GM23338 (cell line): ENCODE data around the gene RNF175. TPM values are rescaled to one million over a fixed set of nuclear protein-coding genes. Genes with fewer than 3 reads are reported as not detected.

Source experiments
- ATAC-seq: fragments of 200-7000 bp; cut with Tn5 transposase; 3 replicates; pipeline ENCODE4 v1.9.1; 2020
- DNase-seq: peaks from one replicate; pipeline ENCODE4 v3.0.0-alpha.2; 2015; ENCODE audit warnings: low spot score
- H2AFZ ChIP-seq: fragments of 200-600 bp; sonication (generic); 2 replicates; pipeline ENCODE4 v1.8.0; 2016; ENCODE audit warnings: antibody characterized with exemption, mild to moderate bottlenecking, moderate library complexity
- H3F3A ChIP-seq: fragments of 200-600 bp; sonication (generic); replicated peaks from 2 replicates; pipeline ENCODE4 v1.8.0; 2017; ENCODE audit warnings: antibody characterized with exemption, mixed run types, low read depth
- H3K27ac ChIP-seq: fragments of 200-600 bp; sonication (generic); 2 replicates; pipeline ENCODE4 v1.6.1; 2016; ENCODE audit warnings: low read depth
- H3K27me3 ChIP-seq: fragments of 200-600 bp; sonication (generic); 2 replicates; pipeline ENCODE4 v1.8.0; 2016; ENCODE audit warnings: mild to moderate bottlenecking, mixed run types, moderate library complexity; ENCODE audit not compliant: insufficient read depth
- H3K36me3 ChIP-seq: fragments of 200-600 bp; sonication (generic); 2 replicates; pipeline ENCODE4 v1.8.0; 2016; ENCODE audit warnings: mild to moderate bottlenecking; ENCODE audit not compliant: insufficient read depth
- H3K4me1 ChIP-seq: fragments of 200-600 bp; sonication (generic); 2 replicates; pipeline ENCODE4 v1.8.0; 2016; ENCODE audit warnings: mild to moderate bottlenecking, moderate library complexity; ENCODE audit not compliant: insufficient read depth
- H3K4me2 ChIP-seq: fragments of 200-600 bp; sonication (generic); 2 replicates; pipeline ENCODE4 v1.7.1; 2017; ENCODE audit warnings: mixed run types
- H3K4me3 ChIP-seq: fragments of 200-600 bp; sonication (generic); 2 replicates; pipeline ENCODE4 v1.6.1; 2016; ENCODE audit warnings: mixed run types
- H3K79me2 ChIP-seq: fragments of 200-600 bp; sonication (generic); replicated peaks from 2 replicates; pipeline ENCODE4 v1.8.0; 2017; ENCODE audit warnings: mild to moderate bottlenecking; ENCODE audit not compliant: insufficient read depth
- H3K9me2 ChIP-seq: fragments of 200-600 bp; sonication (generic); 2 replicates; pipeline ENCODE4 v1.8.0; 2017; ENCODE audit not compliant: insufficient read depth
- H4K20me1 ChIP-seq: fragments of 200-600 bp; sonication (generic); replicated peaks from 2 replicates; pipeline ENCODE4 v1.8.0; 2017; ENCODE audit warnings: mild to moderate bottlenecking; ENCODE audit not compliant: insufficient read depth
- H3K27ac Mint-ChIP-seq: 2 replicates; pipeline ENCODE4 v1.8.0; 2020; ENCODE audit warnings: inconsistent platforms, mild to moderate bottlenecking, moderate library complexity, mixed read lengths
- H3K27me3 Mint-ChIP-seq: 3 replicates; pipeline ENCODE4 v1.8.0; 2022; ENCODE audit warnings: low read depth, mild to moderate bottlenecking, moderate library complexity, mixed read lengths, inconsistent platforms; ENCODE audit not compliant: insufficient read depth, poor library complexity
- H3K36me3 Mint-ChIP-seq: 3 replicates; pipeline ENCODE4 v1.8.0; 2021; ENCODE audit warnings: low read depth, mild to moderate bottlenecking, inconsistent platforms, moderate library complexity, mixed read lengths
- H3K4me1 Mint-ChIP-seq: 3 replicates; pipeline ENCODE4 v1.8.0; 2020; ENCODE audit warnings: mild to moderate bottlenecking, inconsistent platforms, mixed read lengths
- H3K4me3 Mint-ChIP-seq: 3 replicates; pipeline ENCODE4 v1.8.0; 2021; ENCODE audit warnings: moderate library complexity, mild to moderate bottlenecking, inconsistent platforms, mixed read lengths
- H3K9me3 Mint-ChIP-seq: 3 replicates; pipeline ENCODE4 v1.8.0; 2020; ENCODE audit warnings: moderate library complexity, mild to moderate bottlenecking, inconsistent platforms, mixed read lengths
- CREB1 ChIP-seq: fragments of 250-450 bp; sonication (Bioruptor Pico); IDR thresholded peaks from 2 replicates; pipeline ENCODE4 v1.5.0; 2020; ENCODE audit warnings: low read depth, mild to moderate bottlenecking, moderate library complexity
- CTCF ChIP-seq, 2 experiments: fragments of 200-600 bp in 1 of 2; sonication (generic) in 1 of 2; conservative IDR thresholded peaks; 2 replicates each; pipeline versions ENCODE4 v1.5.1 to v1.6.1; 2016 to 2017; ENCODE audit warnings: antibody characterized with exemption in 2 of 2, low read depth in 2 of 2, mild to moderate bottlenecking in 2 of 2, moderate library complexity in 1 of 2
- ETS1 ChIP-seq: IDR thresholded peaks from 2 replicates; pipeline ENCODE4 v1.6.1; 2016; ENCODE audit warnings: antibody characterized with exemption
- EZH2 ChIP-seq: fragments of 200-600 bp; sonication (generic); IDR thresholded peaks from one replicate; pipeline ENCODE4 v1.8.0; 2017; ENCODE audit warnings: antibody characterized with exemption, mild to moderate bottlenecking, low read depth; ENCODE audit not compliant: unreplicated experiment
- EZH2phosphoT487 ChIP-seq: fragments of 200-600 bp; sonication (generic); IDR thresholded peaks from one replicate; pipeline ENCODE4 v1.8.1; 2018; ENCODE audit warnings: antibody characterized with exemption; ENCODE audit not compliant: unreplicated experiment
- JUNB ChIP-seq: IDR thresholded peaks from one replicate; pipeline ENCODE4 v1.6.1; 2016; ENCODE audit warnings: antibody characterized with exemption; ENCODE audit not compliant: unreplicated experiment
- NANOG ChIP-seq: IDR thresholded peaks from 2 replicates; pipeline ENCODE4 v1.6.1; 2016; ENCODE audit warnings: antibody characterized with exemption, borderline replicate concordance
- POLR2AphosphoS5 ChIP-seq: IDR thresholded peaks from 2 replicates; pipeline ENCODE4 v1.6.1; 2016; ENCODE audit warnings: antibody characterized with exemption, low read depth
- REST ChIP-seq: IDR thresholded peaks from one replicate; pipeline ENCODE4 v1.6.1; 2018; ENCODE audit warnings: antibody characterized with exemption; ENCODE audit not compliant: unreplicated experiment
- STAT1 ChIP-seq: IDR thresholded peaks from one replicate; pipeline ENCODE4 v1.6.1; 2016; ENCODE audit warnings: antibody characterized with exemption; ENCODE audit not compliant: unreplicated experiment
- ZNF331 ChIP-seq: fragments of 250-450 bp; sonication (Bioruptor Pico); IDR thresholded peaks from 2 replicates; pipeline ENCODE4 v1.5.0; 2020; ENCODE audit warnings: low read depth, mild to moderate bottlenecking, moderate library complexity
- polyA plus RNA-seq: library from polyadenylated mRNA; unstranded; fragments of >200 nt; fragmentation: Nextera tagmentation; extraction: Ambion mirVana; gene quantifications from 2 replicates; pipeline ENCODE4 v1.2.1, GENCODE V29; 2016
- total RNA-seq: library from RNA; depleted of rRNA; stranded (reverse); fragments of >200 nt; shearing (Covaris generic); gene quantifications from 2 replicates; pipeline ENCODE4 v1.2.3, GENCODE V29; 2014

Gene RNF175
- total and polyA plus RNA-seq, 2 experiments from 2014 or later, result 4.7 to 4.8 TPM

GRCh38 chr4:153710681-153711080, 49.1 kb downstream of the RNF175 start (continued):
- TF ChIP-seq REST (no peak), STAT1 (no peak), ETS1 (no peak)

GRCh38 chr4:153706519-153706918, 53.3 kb downstream of the RNF175 start:
- H3K79me2 ChIP-seq, result no peaks in the 10 kb centered on the region
- H3K4me2 ChIP-seq, result no peak overlapping the region
- H3K4me1 Mint-ChIP-seq, result no peaks in the 10 kb centered on the region
- H3K9me3 Mint-ChIP-seq, result no peaks in the 10 kb centered on the region
- ATAC-seq, result no peak
- no peak for DNase-seq
- peaks cover 2% of the 10 kb centered on the region for H3K27me3 Mint-ChIP-seq
- H3K4me1 ChIP-seq, result no peaks in the 10 kb centered on the region
- H3F3A ChIP-seq, result no peaks in the 10 kb centered on the region
- H3K36me3 Mint-ChIP-seq, result no peaks in the 10 kb centered on the region
- no peaks in the 10 kb centered on the region for H3K9me2 ChIP-seq
- H3K36me3 ChIP-seq, result no peaks in the 10 kb centered on the region
- no peaks in the 10 kb centered on the region for H4K20me1 ChIP-seq
- no peak overlapping the region for H2AFZ ChIP-seq
- no peak overlapping the region for H3K4me3 Mint-ChIP-seq
- H3K27ac Mint-ChIP-seq, result no peak overlapping the region
- no peak overlapping the region for H3K27ac ChIP-seq
- H3K27me3 ChIP-seq, result no peaks in the 10 kb centered on the region
- H3K4me3 ChIP-seq, result no peak overlapping the region
- TF ChIP-seq EZH2, result no peak
- no peak for TF ChIP-seq ETS1
- no peak for TF ChIP-seq NANOG
- no peak for TF ChIP-seq JUNB
- TF ChIP-seq EZH2phosphoT487, result no peak
- TF ChIP-seq REST, result no peak
- TF ChIP-seq STAT1, result no peak
- TF ChIP-seq CTCF (conservative IDR thresholded peaks at IDR 0.05; ENCODE audit: low read depth in 2 of 2), result no peak
- TF ChIP-seq CREB1 (CRISPR knock-in tag), result no peak
- no peak for TF ChIP-seq ZNF331
- TF ChIP-seq POLR2AphosphoS5, result no peak
